Measurements from ENCODE around the gene C3orf80. TPM values are rescaled to one million over a fixed set of nuclear protein-coding genes. Genes with fewer than 3 reads are reported as not detected.

Gene C3orf80
- polyA plus RNA-seq, 1 donor (not counting 4 experiments of a cell fraction or from before 2014, with no cell fraction given) = not detected

- Histone ChIP-seq H3K4me2 (ENCODE audit: control insufficient read depth, extremely low read depth, insufficient read depth, low read depth, low read length) (no peak overlapping the region), H3K27me3 (ENCODE audit: control insufficient read depth, extremely low read depth, insufficient read depth, low read length) (peaks cover 13% of the 10 kb centered on the region), H3K79me2 (ENCODE audit: control insufficient read depth, insufficient read depth, low read length) (no peaks in the 10 kb centered on the region), H3K9me1 (ENCODE audit: control insufficient read depth, extremely low read depth, insufficient read depth, low read length) (no peaks in the 10 kb centered on the region), H3K9ac (ENCODE audit: control insufficient read depth, extremely low read depth, insufficient read depth, low read length) (no peak overlapping the region), H4K20me1 (ENCODE audit: control insufficient read depth, extremely low read depth, insufficient read depth, low read length) (no peaks in the 10 kb centered on the region), H2AFZ (ENCODE audit: control insufficient read depth, low read length) (no peak overlapping the region), H3K27ac (ENCODE audit: control insufficient read depth, insufficient read depth, low read length) (no peak overlapping the region), H3K4me3 (ENCODE audit: control insufficient read depth in 2 of 3, extremely low read depth in 1 of 3, insufficient read depth in 2 of 3, low read depth in 1 of 3, low read length in 3 of 3) (no peak overlapping the region), H3K9me3 (ENCODE audit: control insufficient read depth, low read depth, low read length) (no peaks in the 10 kb centered on the region), H3K4me1 (ENCODE audit: control insufficient read depth, extremely low read depth, insufficient read depth, low read length) (no peaks in the 10 kb centered on the region), H3K36me3 (ENCODE audit: control insufficient read depth in 2 of 2, extremely low read depth in 1 of 2, insufficient read depth in 2 of 2, low read length in 2 of 2) (no peaks in the 10 kb centered on the region)
- FAIRE-seq (no peak), DNase-seq (ENCODE audit: low read depth, low spot score) (no peak)
- no peak for TF ChIP-seq EZH2 (IDR thresholded peaks at IDR 0.05; ENCODE audit: low read length)
- TF ChIP-seq CTCF (optimal IDR thresholded peaks at IDR 0.05 in 1 of 3, IDR thresholded peaks at IDR 0.05 in 1 of 3, conservative IDR thresholded peaks at IDR 0.05 in 1 of 3; ENCODE audit: extremely low read depth in 1 of 3, insufficient read depth in 2 of 3, low read length in 3 of 3) = no peak
- dilution Hi-C loops (cut with MboI; ENCODE audit: extremely low pct_ligation_motif_present, low sequenced_read_pairs) = no loop called here
Measured at GRCh38 chr3:160213191-160213590, 12.0 kb upstream of the C3orf80 start.

- DNase-seq (ENCODE audit: low read depth, low spot score) (no peak), FAIRE-seq (no peak)
- Histone ChIP-seq H3K27ac (ENCODE audit: control insufficient read depth, insufficient read depth, low read length) (no peak overlapping the region), H3K79me2 (ENCODE audit: control insufficient read depth, insufficient read depth, low read length) (no peaks in the 10 kb centered on the region), H3K4me3 (ENCODE audit: control insufficient read depth in 2 of 3, extremely low read depth in 1 of 3, insufficient read depth in 2 of 3, low read depth in 1 of 3, low read length in 3 of 3) (no peak overlapping the region), H4K20me1 (ENCODE audit: control insufficient read depth, extremely low read depth, insufficient read depth, low read length) (no peaks in the 10 kb centered on the region), H2AFZ (ENCODE audit: control insufficient read depth, low read length) (no peak overlapping the region), H3K9me1 (ENCODE audit: control insufficient read depth, extremely low read depth, insufficient read depth, low read length) (no peaks in the 10 kb centered on the region), H3K36me3 (ENCODE audit: control insufficient read depth in 2 of 2, extremely low read depth in 1 of 2, insufficient read depth in 2 of 2, low read length in 2 of 2) (no peaks in the 10 kb centered on the region), H3K9me3 (ENCODE audit: control insufficient read depth, low read depth, low read length) (no peaks in the 10 kb centered on the region), H3K4me1 (ENCODE audit: control insufficient read depth, extremely low read depth, insufficient read depth, low read length) (no peaks in the 10 kb centered on the region), H3K9ac (ENCODE audit: control insufficient read depth, extremely low read depth, insufficient read depth, low read length) (no peak overlapping the region), H3K27me3 (ENCODE audit: control insufficient read depth, extremely low read depth, insufficient read depth, low read length) (peaks cover 10% of the 10 kb centered on the region), H3K4me2 (ENCODE audit: control insufficient read depth, extremely low read depth, insufficient read depth, low read depth, low read length) (no peak overlapping the region)
- TF ChIP-seq EZH2 (IDR thresholded peaks at IDR 0.05; ENCODE audit: low read length) (no peak), CTCF (optimal IDR thresholded peaks at IDR 0.05 in 1 of 3, IDR thresholded peaks at IDR 0.05 in 1 of 3, conservative IDR thresholded peaks at IDR 0.05 in 1 of 3; ENCODE audit: extremely low read depth in 1 of 3, insufficient read depth in 2 of 3, low read length in 3 of 3) (no peak)
- dilution Hi-C loops (cut with MboI; ENCODE audit: extremely low pct_ligation_motif_present, low sequenced_read_pairs) = no loop called here
Measured at GRCh38 chr3:160217675-160218074, 7.5 kb upstream of the C3orf80 start.
